BLaER1 treated with 17β-estradiol and CSF1 and Interleukin-3, amounts not matched to agents 10 nM and 100 nM (cell line): ENCODE measurements around the gene OPN1MW3.
A peak's percentile ranks its signal among the peaks of the same experiment; 100 is the strongest.
"Not testable (repeated sequence)": the region's sequence is repeated elsewhere in the genome, so short reads cannot be mapped to it uniquely, and the experiment has no call there.

ENCODE experiments used
- H3K27ac ChIP-seq, 11 experiments: shearing (Covaris generic); formaldehyde crosslinking; 2 replicates each; pipeline ENCODE4 v1.8.1; 2022
- H3K27me3 ChIP-seq, 11 experiments: shearing (Covaris generic); formaldehyde crosslinking; 2 replicates each; pipeline ENCODE4 v1.8.1; 2022
- H3K36me3 ChIP-seq, 11 experiments: shearing (Covaris generic); formaldehyde crosslinking; 2 replicates each; pipeline ENCODE4 v1.8.1; 2022
- H3K4me1 ChIP-seq, 10 experiments: shearing (Covaris generic); formaldehyde crosslinking; 2 replicates each; pipeline ENCODE4 v1.8.1; 2022
- H3K4me2 ChIP-seq, 11 experiments: shearing (Covaris generic); formaldehyde crosslinking; 2 replicates each; pipeline ENCODE4 v1.8.1; 2022
- H3K4me3 ChIP-seq, 10 experiments: shearing (Covaris generic); formaldehyde crosslinking; 2 replicates each; pipeline ENCODE4 v1.8.1; 2022
- H3K9ac ChIP-seq, 11 experiments: shearing (Covaris generic); formaldehyde crosslinking; 2 replicates each; pipeline ENCODE4 v1.8.1; 2022
- H3K9me3 ChIP-seq, 11 experiments: shearing (Covaris generic); formaldehyde crosslinking; replicated peaks in 1 of 11; 2 replicates each; pipeline ENCODE4 v1.8.1; 2022
- H4K20me1 ChIP-seq, 11 experiments: shearing (Covaris generic); formaldehyde crosslinking; 2 replicates each; pipeline ENCODE4 v1.8.1; 2022
- Cebpa-rat ChIP-seq, 11 experiments: shearing (Covaris generic); IDR thresholded peaks; 2 replicates each; pipeline ENCODE4 v1.8.1; 2022

OPN1MW3 gene

GRCh38 chrX:154263072-154263471, 5.7 kb downstream of the OPN1MW3 start:
- not testable (repeated sequence) for H3K9me3 ChIP-seq, H3K4me2 ChIP-seq, H4K20me1 ChIP-seq, H3K36me3 ChIP-seq, H3K4me3 ChIP-seq, H3K27me3 ChIP-seq, H3K27ac ChIP-seq, H3K4me1 ChIP-seq, H3K9ac ChIP-seq

DNA sequence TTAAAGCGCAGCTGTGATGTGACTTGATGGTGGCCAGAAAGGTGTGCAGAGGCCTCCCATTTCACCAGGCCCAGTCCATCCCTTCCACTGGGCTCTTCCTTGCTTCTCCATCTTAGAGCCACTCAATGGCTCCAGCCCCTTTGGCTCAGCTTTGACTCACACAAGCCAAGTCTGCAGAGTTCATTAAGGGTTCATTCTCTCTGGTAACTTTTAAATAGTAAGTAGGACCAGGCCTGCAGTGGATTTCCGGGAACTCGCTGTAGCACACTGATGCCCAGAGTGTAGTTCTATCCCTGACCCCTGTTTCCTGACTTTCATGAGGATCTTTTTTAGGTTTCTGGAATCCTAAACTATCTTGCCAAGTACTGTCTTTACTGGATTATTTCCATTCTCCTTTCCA, 11.9 kb downstream of the OPN1MW3 start:
- H3K4me1 ChIP-seq, H3K27ac ChIP-seq, H3K4me2 ChIP-seq, H3K27me3 ChIP-seq, H3K9ac ChIP-seq, H3K4me3 ChIP-seq, H3K9me3 ChIP-seq, H3K36me3 ChIP-seq, H4K20me1 ChIP-seq: not testable (repeated sequence)

DNA sequence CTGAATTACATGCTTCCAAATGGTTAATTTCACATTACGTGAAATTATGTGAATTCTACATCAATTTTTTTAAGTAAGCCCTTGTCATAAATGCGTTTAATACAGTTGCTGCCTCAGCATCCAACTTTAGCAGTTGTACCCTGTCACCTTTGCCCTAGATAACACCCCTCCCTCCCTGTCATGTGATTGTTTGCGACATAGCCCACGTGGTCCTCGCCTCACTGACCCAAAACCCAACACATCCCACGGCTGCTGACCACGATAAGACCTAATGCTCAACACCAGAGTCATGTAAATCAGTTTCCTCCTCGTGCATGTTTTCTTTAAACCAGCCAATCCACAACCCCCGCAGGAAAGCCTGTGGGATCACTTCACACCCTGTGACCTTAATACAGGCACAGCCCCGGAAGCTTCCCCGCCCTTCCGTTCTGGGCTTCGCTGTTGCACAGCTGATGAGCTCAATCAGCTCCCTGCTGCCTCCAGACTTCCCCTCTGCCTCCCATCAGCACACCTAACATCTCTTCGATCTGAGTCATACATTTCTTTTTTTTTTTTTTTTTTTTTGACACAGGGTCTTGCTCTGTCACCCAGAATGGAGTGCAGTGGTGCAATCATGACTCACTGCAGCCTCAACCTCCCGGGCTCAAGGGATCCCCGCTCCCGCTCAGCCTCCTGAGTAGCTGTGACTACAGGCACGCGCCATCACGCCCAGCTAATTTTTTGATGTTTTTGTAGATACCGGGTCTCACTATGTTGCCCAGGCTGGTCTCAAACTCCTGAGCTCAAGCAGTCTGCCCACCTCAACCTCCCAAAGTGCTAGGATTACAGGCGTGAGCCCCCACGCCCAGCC, 27.3 kb downstream of the OPN1MW3 start:
- H3K27ac ChIP-seq, H3K36me3 ChIP-seq, H4K20me1 ChIP-seq, H3K4me1 ChIP-seq, H3K27me3 ChIP-seq, H3K4me3 ChIP-seq, H3K9ac ChIP-seq, H3K4me2 ChIP-seq, H3K9me3 ChIP-seq: not testable (repeated sequence)

GRCh38 chrX:154286406-154286805, 29.0 kb downstream of the OPN1MW3 start:
- H3K27me3 ChIP-seq, H3K36me3 ChIP-seq, H3K9me3 ChIP-seq, H3K4me2 ChIP-seq, H3K4me1 ChIP-seq, H4K20me1 ChIP-seq, H3K9ac ChIP-seq, H3K27ac ChIP-seq, H3K4me3 ChIP-seq: not testable (repeated sequence)

DNA sequence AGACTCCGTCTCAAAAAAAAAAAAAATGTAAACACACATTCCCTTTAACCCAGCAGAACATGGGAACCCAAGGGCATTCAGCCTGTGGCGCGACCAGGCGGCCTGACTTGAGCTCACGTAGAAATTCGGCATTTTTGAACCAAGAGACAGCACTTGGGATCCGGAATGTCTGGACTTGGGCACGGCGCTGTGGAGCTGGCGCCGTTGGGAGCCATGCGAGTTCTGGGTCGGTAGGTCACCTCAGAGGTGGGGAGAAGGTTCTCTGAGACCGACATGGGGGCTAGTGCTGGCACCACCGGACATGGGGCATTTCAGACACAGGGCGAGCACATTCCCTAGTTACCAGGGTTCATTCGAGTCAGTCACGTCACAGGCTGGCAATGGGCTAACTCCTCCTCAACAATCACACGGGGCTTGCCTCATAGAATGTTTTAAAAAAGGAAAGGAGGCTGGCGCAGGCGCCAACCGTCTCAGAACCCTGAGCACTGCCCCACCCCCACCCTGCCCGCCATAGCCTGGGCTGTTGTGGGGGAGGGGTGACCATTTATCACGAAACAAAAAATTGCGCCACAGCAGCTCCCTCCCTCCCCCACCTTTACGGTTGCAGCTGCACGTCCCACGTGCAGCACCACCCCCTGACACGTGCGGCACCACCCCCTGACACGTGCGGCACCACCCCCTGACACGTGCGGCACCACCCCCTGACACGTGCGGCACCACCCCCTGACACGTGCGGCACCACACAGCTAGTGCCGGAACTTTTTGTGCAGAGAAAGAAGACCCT, 37.6 kb downstream of the OPN1MW3 start, which contains the start of gene TEX28:
Gene TEX28 (minus strand): TSS at position 334 of the 784 bp plus-strand sequence. CDS start 3,007 bp downstream, outside the sequence.
- Histone ChIP-seq H3K4me2 (no peak within 1 kb of the TSS), H3K27ac (no peak within 1 kb of the TSS), H3K4me1 (no peaks in the 10 kb centered on the region), H3K36me3 (no peaks in the 10 kb centered on the region), H3K4me3 (no peak within 1 kb of the TSS), H4K20me1 (no peaks in the 10 kb centered on the region), H3K27me3 (peaks cover 26 to 41% (median 31%) of the 10 kb centered on the region in 11 experiments; a peak in 21 of 22 replicates), H3K9ac (no peak within 1 kb of the TSS), H3K9me3 (peaks cover 10 to 44% (median 21%) of the 10 kb centered on the region in 11 experiments)
- TF ChIP-seq Cebpa-rat (IDR thresholded peaks at IDR 0.05), result no peak

GRCh38 chrX:154295664-154296310, 38.4 kb downstream of the OPN1MW3 start, which contains the start of gene TKTL1:
TSS of gene TKTL1 (plus strand) at chrX:154295795. CDS start at chrX:154295860, 65 bp downstream.
- Histone ChIP-seq H3K4me1 (peaks cover 0 to 5% (median 0%) of the 10 kb centered on the region in 10 experiments; a peak in 2 of 20 replicates), H3K27ac (no peak within 1 kb of the TSS), H3K27me3 (peaks cover 34 to 49% (median 38%) of the 10 kb centered on the region in 11 experiments), H3K9me3 (peaks cover 10 to 44% (median 21%) of the 10 kb centered on the region in 11 experiments), H3K4me2 (no peak within 1 kb of the TSS), H3K4me3 (no peak within 1 kb of the TSS), H3K9ac (no peak within 1 kb of the TSS), H4K20me1 (no peaks in the 10 kb centered on the region), H3K36me3 (no peaks in the 10 kb centered on the region)
- no peak for TF ChIP-seq Cebpa-rat (IDR thresholded peaks at IDR 0.05)

- Histone ChIP-seq H3K9me3 (peaks cover 10 to 53% (median 21%) of the 10 kb centered on the region in 11 experiments), H4K20me1 (no peaks in the 10 kb centered on the region), H3K9ac (no peak overlapping the region), H3K36me3 (no peaks in the 10 kb centered on the region), H3K4me1 (peaks cover 0 to 6% (median 0%) of the 10 kb centered on the region in 10 experiments; a peak in 2 of 20 replicates), H3K4me3 (no peak overlapping the region), H3K27me3 (peaks cover 43 to 58% (median 48%) of the 10 kb centered on the region in 11 experiments), H3K27ac (no peak overlapping the region), H3K4me2 (no peak overlapping the region)
- no peak for TF ChIP-seq Cebpa-rat (IDR thresholded peaks at IDR 0.05)
Observed at GRCh38 chrX:154296731-154297130, 39.3 kb downstream of the OPN1MW3 start.

DNA sequence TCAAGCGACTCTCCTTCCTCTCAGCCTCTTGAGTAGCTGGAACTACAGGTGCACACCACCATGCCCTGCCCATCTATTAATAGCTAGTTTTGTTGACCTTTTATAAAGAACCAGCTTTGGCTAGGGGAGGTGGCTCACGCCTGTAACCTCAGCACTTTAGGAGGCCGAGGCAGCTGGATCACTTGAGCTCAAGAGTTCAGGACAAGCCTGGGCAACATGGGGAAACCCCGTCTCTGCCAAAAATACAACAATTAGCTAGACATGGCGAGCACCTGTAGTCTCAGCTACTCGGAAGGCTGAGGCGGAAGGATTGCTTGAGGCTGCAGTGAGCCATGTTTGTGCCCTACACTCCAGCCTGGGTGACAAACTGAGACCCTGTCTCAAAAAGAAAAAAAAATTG, 40.9 kb downstream of the OPN1MW3 start:
- H3K36me3 ChIP-seq, result no peaks in the 10 kb centered on the region
- H3K9ac ChIP-seq, result no peak overlapping the region
- peaks cover 0 to 6% (median 0%) of the 10 kb centered on the region in 10 experiments; a peak in 2 of 20 replicates for H3K4me1 ChIP-seq
- H3K4me2 ChIP-seq, result no peak overlapping the region
- TF ChIP-seq Cebpa-rat (IDR thresholded peaks at IDR 0.05), result no peak
- peaks cover 55 to 73% (median 62%) of the 10 kb centered on the region in 11 experiments for H3K27me3 ChIP-seq
- H4K20me1 ChIP-seq, result no peaks in the 10 kb centered on the region
- H3K27ac ChIP-seq, result no peak overlapping the region
- no peak overlapping the region for H3K4me3 ChIP-seq
- H3K9me3 ChIP-seq, result peaks cover 10 to 54% (median 21%) of the 10 kb centered on the region in 11 experiments

GRCh38 chrX:154300816-154301215, 43.4 kb downstream of the OPN1MW3 start:
- H3K27me3 ChIP-seq, result peaks cover 80 to 97% (median 85%) of the 10 kb centered on the region in 11 experiments
- H3K9me3 ChIP-seq, result peaks cover 4 to 37% (median 10%) of the 10 kb centered on the region in 11 experiments
- H4K20me1 ChIP-seq, result peaks cover 0 to 3% (median 0%) of the 10 kb centered on the region in 11 experiments; a peak in 3 of 22 replicates
- H3K9ac ChIP-seq, result no peak overlapping the region
- peak overlapping the region in 1 of 11 experiments; percentile 29; a peak in 1 of 22 replicates for H3K27ac ChIP-seq
- H3K36me3 ChIP-seq, result no peaks in the 10 kb centered on the region
- TF ChIP-seq Cebpa-rat (IDR thresholded peaks at IDR 0.05), result 0 out of 22 replicates have a peak, but pooled peaks of 1 of the 11 experiments have one; percentile 40
- H3K4me3 ChIP-seq, result no peak overlapping the region
- peaks cover 4 to 18% (median 9%) of the 10 kb centered on the region in 10 experiments; a peak in 12 of 20 replicates for H3K4me1 ChIP-seq
- H3K4me2 ChIP-seq, result 0 out of 22 replicates have a peak overlapping the region, but pooled peaks of 1 of the 11 experiments have one; percentile 11

DNA sequence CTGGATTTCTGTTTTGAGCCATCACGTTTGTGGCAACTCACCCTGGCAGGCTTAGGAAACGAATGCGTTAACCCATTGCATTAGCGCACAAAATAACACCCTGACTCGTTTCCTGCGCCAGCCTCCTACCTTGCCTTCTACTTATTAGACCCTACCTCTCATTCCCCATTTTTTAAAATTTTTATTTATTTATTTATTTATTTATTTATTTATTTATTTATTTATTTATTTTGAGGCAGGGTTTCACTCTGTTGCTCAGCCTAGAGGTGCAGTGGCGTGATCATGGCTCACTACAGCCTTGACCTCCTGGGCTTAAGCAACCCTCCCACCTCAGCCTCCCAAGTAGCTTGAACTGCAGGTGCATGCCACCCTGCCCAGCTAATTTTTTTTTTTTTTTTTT, 45.6 kb downstream of the OPN1MW3 start:
- not testable (repeated sequence) for H4K20me1 ChIP-seq

More for the DNA sequence above, 45.6 kb downstream of the OPN1MW3 start:
- H3K36me3 ChIP-seq, H3K27ac ChIP-seq, H3K9ac ChIP-seq, H3K4me3 ChIP-seq, H3K4me2 ChIP-seq: not testable (repeated sequence)
- H3K27me3 ChIP-seq, result peaks cover 82 to 99% (median 96%) of the 10 kb centered on the region in 11 experiments
- peaks cover 4 to 22% (median 12%) of the 10 kb centered on the region in 10 experiments; a peak in 12 of 20 replicates for H3K4me1 ChIP-seq
- peaks cover 0 to 19% (median 0%) of the 10 kb centered on the region in 11 experiments; a peak in 2 of 22 replicates for H3K9me3 ChIP-seq
